A172 (cell line): ENCODE results near the gene DRC7. TPM values are rescaled to one million over a fixed set of nuclear protein-coding genes. Genes with fewer than 3 reads are reported as not detected.

Source experiments
- DNase-seq: peaks from one replicate; pipeline ENCODE4 v3.0.0-alpha.2; 2015; ENCODE audit warnings: low spot score
- total RNA-seq: library from RNA; depleted of rRNA; stranded (reverse); fragments of >200 nt; shearing (Covaris generic); gene quantifications from 2 replicates; pipeline ENCODE4 v1.2.3, GENCODE V29; 2014

The DRC7 gene
- total RNA-seq, 1 experiment from 2014 or later: not detected

DNA sequence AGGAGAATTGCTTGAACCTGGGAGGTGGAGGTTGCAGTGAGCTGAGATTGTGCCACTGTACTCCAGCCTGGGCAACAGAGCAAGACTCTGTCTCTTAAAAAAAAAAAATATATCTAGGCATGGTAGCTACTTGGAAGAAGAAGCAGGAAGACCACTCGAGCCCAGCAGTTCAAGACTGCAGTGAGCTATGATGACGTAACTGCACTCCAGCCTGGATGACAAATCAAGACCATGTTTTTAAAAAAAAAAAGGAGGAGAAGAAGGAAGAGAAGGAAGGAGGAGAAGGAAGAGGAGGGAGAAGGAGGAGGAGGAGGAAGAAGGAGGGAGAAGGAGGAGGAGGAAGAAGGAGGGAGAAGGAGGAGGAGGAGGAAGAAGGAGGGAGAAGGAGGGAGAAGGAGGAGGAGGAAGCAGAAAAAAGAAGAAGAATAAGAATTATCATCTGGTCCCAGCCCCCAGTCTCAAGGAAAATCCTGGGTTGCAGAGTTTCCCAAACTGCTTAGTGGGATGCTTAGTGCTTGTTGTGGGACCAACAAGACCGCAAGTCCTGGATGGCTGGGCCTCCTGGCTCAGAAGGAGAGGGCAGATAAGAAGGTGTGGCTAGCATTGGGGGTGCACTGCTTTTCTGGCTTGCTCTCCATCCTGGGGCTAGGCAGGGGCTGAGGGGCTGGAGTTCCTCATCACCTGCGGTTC, 3.7 kb upstream of the DRC7 start:
- no peak for DNase-seq

DNA sequence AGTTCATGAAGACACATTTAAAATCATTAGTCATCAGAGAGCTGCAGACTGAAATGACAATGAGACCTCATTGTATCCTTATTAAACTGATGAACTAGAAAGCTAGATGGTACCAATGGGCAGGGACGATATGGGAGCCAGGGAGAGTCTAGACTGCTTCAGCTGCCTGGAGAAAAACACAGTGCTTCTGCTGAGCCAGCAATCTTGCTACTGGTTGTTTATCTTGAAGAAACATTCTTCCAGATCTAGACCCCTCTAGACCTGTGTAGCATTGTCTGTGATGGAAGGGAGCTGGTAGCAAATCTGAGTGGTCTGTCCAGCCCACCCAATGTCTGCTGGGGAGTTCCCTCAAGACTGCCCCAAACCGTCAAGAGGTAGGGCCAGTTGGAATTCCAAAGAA, 2.0 kb upstream of the DRC7 start:
- no peak for DNase-seq

DNA sequence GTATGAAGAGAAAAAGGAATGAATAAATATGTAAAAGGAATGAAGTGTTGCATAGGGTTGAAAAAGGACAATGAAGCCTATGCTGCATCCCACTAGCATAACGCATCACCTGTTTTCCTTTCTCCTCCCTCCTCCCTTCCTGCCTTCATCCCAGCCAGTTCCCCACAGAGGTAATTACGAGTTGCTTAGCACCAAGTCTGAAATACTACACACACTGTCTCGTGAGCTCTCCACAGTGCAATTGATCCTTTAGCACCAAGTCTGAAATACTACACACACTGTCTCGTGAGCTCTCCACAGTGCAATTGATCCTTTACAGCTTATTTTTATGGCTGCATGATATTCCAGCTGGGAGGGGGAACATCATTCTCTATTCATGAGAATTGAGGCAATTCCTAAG, 1.1 kb upstream of the DRC7 start:
- no peak for DNase-seq

DNA sequence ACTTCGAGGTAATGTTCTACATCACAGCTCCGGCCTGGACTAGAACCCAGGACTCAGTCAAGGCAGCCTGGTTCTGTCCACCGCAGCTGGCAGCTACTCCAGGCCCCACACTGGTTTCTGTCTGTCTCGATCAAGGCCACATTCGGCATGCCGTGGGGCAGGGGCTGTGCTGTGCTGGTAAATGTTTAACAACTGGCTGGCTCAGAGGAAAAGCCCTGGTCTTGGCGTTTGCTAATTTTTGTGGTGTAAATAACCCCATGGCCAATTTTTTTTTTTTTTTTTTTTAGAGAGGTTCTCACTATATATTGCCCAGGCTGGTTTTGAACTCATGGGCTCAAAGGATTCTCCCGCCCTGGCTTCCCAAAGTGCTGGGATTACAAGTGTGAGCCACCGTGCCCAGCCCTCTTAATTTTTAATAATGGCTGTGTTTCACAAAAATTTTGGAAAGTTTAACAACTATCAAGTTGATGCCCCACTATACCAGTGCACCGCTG, 328 bp upstream of the DRC7 start:
- DNase-seq: no peak

DNA sequence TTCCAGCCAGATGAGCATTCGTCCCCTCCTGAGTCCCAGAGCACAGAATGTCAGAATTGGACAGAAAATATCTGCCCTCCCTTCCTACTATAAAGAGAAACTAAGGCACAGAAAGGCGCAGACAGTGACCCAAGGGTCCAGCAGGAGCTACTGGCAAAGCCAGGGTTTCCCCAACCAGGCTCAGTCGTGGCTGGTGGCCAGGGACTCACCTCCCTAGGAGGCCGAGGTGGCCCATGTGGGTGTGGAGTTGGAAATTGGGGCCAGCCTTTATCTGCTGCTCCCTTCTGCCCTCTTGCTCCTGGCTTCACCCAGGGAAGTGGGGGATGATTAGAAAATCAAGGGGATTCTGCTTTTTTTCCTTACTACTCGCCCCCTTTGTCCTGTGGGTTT, 1.1 kb downstream of the DRC7 start:
- DNase-seq: no peak

DNA sequence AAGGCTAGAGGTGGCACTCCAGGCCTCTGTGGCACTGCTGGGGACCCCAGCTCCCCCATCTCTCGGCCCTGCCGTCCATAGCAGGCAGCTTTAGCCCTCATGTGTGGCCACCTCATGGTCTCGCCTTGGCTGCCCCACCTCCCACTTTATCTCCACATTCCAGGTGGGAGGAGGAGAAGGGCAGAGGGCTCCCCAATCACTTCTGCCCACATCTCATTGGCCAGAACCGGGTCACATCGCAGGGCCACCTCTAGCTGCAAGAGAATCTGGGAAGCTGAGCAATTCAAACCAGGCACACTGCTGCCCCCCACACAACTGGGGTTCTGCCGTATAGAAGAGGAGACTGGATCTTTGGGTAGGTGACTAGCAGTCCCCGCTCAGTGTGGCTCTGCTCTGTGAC, 1.6 kb downstream of the DRC7 start:
- DNase-seq: no peak

DNA sequence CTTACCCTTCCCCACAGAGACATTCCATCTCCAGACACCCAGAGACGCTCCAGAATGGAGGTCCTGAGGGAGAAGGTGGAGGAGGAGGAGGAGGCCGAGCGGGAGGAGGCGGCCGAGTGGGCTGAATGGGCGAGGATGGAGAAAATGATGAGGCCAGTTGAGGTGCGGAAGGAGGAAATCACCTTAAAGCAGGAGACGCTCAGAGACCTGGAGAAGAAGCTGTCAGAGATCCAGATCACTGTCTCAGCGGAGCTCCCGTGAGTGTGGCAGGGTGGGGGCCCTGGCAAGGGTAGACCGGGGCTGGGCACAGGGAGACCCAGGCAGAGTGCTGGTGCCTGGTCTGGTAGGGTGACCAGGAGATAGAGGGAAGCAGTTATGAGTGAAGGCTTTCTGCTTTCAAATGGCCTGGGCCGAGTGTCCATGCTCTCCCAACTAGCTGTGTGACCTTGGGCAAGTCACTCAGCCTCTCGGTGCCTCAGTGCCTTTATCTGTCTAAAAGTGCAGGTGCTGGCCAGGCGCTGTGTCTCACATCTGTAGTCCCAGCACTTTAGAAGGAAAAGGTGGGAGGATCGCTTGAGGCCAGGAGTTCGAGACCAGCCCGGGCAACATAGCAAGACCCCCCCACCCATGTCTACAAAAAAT, 3.4 kb downstream of the DRC7 start:
- no peak for DNase-seq

DNA sequence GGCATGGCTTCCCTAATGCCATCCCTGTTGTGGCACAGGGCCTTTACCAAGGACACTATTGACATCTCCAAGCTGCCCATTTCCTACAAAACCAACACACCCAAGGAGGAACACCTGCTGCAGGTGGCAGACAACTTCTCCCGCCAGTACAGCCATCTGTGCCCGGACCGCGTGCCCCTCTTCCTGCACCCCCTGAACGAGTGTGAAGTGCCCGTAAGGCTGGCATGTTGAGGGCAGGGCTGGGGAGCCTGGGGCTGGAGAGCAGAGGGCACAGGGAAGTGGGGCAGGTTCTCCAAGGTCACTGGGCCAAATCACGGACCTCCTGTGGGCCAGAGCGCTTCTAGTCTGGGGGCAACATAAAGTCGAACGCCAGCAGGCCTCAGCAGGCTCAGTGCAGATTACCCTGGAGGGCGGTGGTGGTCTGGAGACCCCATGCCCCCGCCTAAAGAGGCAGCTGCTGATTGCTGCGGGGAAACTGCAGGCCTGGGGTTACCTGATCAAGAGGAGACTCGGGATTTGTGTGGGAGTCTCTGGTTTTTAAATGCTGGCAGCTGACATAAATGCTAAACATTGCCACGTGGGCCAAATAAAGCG, 4.3 kb downstream of the DRC7 start:
- no peak for DNase-seq

DNA sequence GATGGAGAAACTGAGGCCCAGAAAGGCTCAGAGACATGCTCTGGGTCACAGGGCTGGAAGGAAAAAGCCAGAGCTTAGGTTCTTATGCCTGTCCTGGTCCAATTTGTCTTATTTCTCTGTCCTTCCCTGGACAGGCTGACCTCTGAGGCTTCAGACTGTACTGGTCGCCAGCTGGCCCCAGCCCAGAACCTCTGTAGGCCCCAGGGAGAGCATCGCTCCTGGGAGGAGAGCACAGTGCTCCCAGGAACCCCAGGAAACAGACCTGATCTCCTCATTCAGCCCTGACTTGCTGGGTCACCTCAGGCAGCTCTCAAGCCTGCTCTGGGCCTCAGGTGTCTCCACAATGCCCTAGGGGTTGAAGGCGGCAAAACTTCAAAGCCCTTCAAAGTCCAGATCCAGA, 4.9 kb downstream of the DRC7 start:
- DNase-seq: no peak

DNA sequence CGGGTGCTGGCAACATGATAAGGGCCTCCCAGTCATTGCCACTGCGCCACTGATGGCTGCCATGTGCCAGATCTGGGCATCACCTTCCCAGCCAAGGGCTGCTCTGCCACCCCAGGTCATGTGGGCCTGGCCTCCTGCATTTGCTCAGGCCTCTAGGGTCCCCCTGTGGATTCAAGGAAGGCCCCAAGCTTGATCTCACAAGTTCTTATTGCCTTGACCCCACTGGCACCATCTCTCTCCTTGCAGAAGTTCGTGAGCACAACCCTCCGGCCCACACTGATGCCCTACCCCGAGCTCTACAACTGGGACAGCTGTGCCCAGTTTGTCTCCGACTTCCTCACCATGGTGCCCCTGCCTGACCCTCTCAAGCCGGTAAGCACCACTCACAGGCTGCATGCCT, 5.3 kb downstream of the DRC7 start:
- no peak for DNase-seq

- DNase-seq: no peak
Observed at GRCh38 chr16:57700781-57701551, 6.4 kb downstream of the DRC7 start.

DNA sequence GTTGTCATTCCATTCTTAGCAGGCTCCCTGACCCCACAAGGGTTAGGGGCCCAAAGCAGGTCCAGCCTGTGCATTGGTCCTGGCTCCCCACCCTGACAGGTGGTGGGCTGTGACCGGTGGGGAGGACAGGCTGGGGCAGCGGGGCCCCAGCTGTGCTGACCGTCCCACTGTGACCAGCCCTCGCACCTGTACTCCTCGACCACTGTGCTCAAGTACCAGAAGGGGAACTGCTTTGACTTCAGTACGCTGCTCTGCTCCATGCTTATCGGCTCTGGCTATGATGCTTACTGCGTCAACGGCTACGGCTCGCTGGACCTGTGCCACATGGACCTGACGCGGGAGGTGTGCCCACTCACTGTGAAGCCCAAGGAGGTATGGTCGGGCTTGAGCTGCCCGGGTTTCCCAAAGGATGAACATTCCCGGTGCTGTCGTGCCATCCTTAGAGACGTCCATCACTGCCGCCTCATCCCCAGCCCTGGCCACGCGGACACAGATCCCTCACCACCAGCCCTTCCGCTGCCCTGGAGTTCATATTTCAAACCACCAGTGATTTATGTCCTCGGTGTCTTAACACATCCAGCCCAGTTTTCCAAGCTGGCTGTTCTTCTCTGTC, 7.3 kb downstream of the DRC7 start:
- no peak for DNase-seq

DNA sequence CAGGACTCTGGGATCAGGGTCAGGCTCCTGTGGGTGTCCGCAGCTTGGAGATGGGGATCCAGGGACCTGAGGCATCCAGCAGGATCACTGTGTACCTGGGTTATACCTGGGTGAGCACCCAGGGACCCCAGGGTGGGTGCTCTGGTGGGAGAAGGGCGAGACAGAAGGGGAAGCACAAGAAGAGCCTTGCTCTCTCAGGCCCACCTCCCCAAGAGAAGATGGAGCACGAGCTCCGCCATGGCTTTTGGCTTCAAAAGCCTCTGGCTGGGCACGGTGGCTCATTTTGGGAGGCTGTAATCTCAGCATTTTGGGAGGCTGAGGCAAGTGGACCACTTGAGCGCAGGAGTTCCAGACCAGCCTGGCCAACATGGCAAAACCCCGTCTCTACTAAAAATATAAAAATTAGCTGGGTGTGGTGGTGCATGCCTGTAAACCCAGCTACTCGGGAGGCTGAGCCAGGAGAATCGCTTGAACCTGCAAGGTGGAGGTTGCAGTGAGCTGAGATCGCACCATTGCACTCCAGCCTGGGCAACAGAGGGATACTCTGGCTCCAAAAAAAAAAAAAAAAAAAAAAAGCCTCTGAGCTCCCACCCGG, 8.9 kb downstream of the DRC7 start:
- no peak for DNase-seq

GRCh38 chr16:57704011-57704904, 9.7 kb downstream of the DRC7 start:
- DNase-seq: no peak

- no peak for DNase-seq
Observed at GRCh38 chr16:57704905-57705852, 10.6 kb downstream of the DRC7 start.

GRCh38 chr16:57706717-57707116, 12.1 kb downstream of the DRC7 start:
- no peak for DNase-seq

DNA sequence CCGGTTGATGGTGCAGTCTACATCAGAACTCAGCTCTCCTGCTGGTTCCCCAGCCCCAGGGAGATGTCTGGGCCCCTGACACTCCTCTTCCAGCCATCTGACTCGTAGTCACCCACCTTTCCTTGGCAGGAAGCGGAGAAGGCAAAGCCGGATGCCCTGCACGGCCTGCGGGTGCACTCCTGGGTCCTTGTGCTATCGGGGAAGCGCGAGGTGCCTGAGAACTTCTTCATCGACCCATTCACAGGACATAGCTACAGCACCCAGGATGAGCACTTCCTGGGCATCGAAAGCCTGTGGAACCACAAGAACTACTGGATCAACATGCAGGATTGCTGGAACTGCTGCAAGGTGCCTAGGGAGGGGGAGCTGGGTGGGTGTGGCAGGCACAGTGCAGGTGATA, 12.7 kb downstream of the DRC7 start:
- no peak for DNase-seq

- no peak for DNase-seq
Observed at GRCh38 chr16:57708168-57708567, 13.6 kb downstream of the DRC7 start.

GRCh38 chr16:57709663-57710062, 15.1 kb downstream of the DRC7 start:
- DNase-seq: no peak
